Sigmoid colon (tissue), 7 donors: Measurements from ENCODE around the gene ANTXRL. TPM values are rescaled to one million over a fixed set of nuclear protein-coding genes. Genes with fewer than 3 reads are reported as not detected.
"Not testable (repeated sequence)": the region's sequence is repeated elsewhere in the genome, so short reads cannot be mapped to it uniquely, and the experiment has no call there.

Experiments used
- DNase-seq: peaks from one replicate; pipeline ENCODE4 v3.0.0-alpha.2; 2019
- H3K27ac ChIP-seq, 4 donors: fragments of 200-600 bp; sonication (generic); one replicate each; pipeline ENCODE4 v1.5.1; 2016 to 2019; ENCODE audit warnings: mild to moderate bottlenecking in 1 of 4
- H3K27me3 ChIP-seq, 3 donors: fragments of 200-600 bp; sonication (generic); one replicate each; pipeline ENCODE4 v1.5.1; 2019; ENCODE audit warnings: mild to moderate bottlenecking in 1 of 3
- H3K36me3 ChIP-seq, 4 donors: fragments of 200-600 bp; sonication (generic); one replicate each; pipeline ENCODE4 v1.5.1; 2016 to 2019
- H3K4me1 ChIP-seq, 4 donors: fragments of 200-600 bp; sonication (generic); one replicate each; pipeline ENCODE4 v1.5.1; 2017 to 2019
- H3K4me3 ChIP-seq, 4 donors: fragments of 200-600 bp; sonication (generic); one replicate each; pipeline ENCODE4 v1.5.1; 2017 to 2019; ENCODE audit warnings: mild to moderate bottlenecking in 2 of 4, moderate library complexity in 1 of 4
- H3K9me3 ChIP-seq, 4 donors: fragments of 200-600 bp in 3 of 4; sonication (generic) in 3 of 4; one replicate each; pipeline versions ENCODE4 v1.5.1 to v1.6.1; 2013 to 2019
- CTCF ChIP-seq, 4 experiments: fragments of 450-650 bp in 3 of 4; fragments of 200-600 bp in 1 of 4; IDR thresholded peaks; one replicate each; pipeline ENCODE4 v1.5.1; 2016 to 2019; ENCODE audit warnings: antibody characterized with exemption in 4 of 4, mild to moderate bottlenecking in 3 of 4, moderate library complexity in 2 of 4
- EP300 ChIP-seq, 4 donors: sonication (generic); formaldehyde crosslinking; IDR thresholded peaks; one replicate each; pipeline ENCODE4 v1.6.1; 2017; ENCODE audit warnings: antibody characterized with exemption in 4 of 4
- POLR2A ChIP-seq, 2 donors: fragments of 450-650 bp; IDR thresholded peaks; one replicate each; pipeline ENCODE4 v1.6.1; 2016; ENCODE audit warnings: antibody characterized with exemption in 2 of 2, mild to moderate bottlenecking in 2 of 2, moderate library complexity in 2 of 2
- POLR2AphosphoS5 ChIP-seq, 4 donors: sonication (generic); formaldehyde crosslinking; IDR thresholded peaks; one replicate each; pipeline ENCODE4 v1.6.1; 2017; ENCODE audit warnings: antibody characterized with exemption in 4 of 4
- WGBS, 2 donors: extraction: QIAGEN DNeasy Blood & Tissue Kit; methylation state at CpG; one replicate each; pipeline ENCODE4 v1.1.7; 2013; 5-methylcytosine and 5-hydroxymethylcytosine counted together
- intact Hi-C: fragments of 100-400 bp; cut with DNase I; formaldehyde crosslinking; loops from one replicate; pipeline ENCODE4 v1.15.1; 2023
- polyA plus RNA-seq, 3 donors: library from polyadenylated mRNA; stranded (reverse); fragments of 200-250 nt; gene quantifications; one replicate each; pipeline ENCODE4 v1.2.3, GENCODE V29; 2013
- total RNA-seq, 4 donors: library from RNA; depleted of rRNA; stranded (reverse); fragments of >200 nt; gene quantifications; one replicate each; pipeline ENCODE4 v1.1.0, GENCODE V29; 2016
- donor health status: healthy with polysubstance abuse.
- donor health status: Bipolar disorder and iron deficiency.
- donor health status: healthy.

The ANTXRL gene
- total and polyA plus RNA-seq, 7 donors = not detected

GRCh38 chr10:46311501-46311951 is 24.7 kb downstream of the ANTXRL start:
- Histone ChIP-seq H3K27me3 (no peaks in the 10 kb centered on the region), H3K9me3 (no peaks in the 10 kb centered on the region), H3K4me1 (no peaks in the 10 kb centered on the region), H3K36me3 (no peaks in the 10 kb centered on the region), H3K4me3 (no peak overlapping the region), H3K27ac (no peak overlapping the region)
- intact Hi-C loops = no loop called here
- peak; percentile 48 for DNase-seq
- TF ChIP-seq EP300 (IDR thresholded peaks at IDR 0.05) (no peak), CTCF (IDR thresholded peaks at IDR 0.05) (no peak), POLR2AphosphoS5 (IDR thresholded peaks at IDR 0.05) (no peak), POLR2A (IDR thresholded peaks at IDR 0.05) (no peak)
- 57 to 77% methylated on average over 7 of the region's 7 CpGs for WGBS, 2 donors

- H3K9me3 ChIP-seq, H3K36me3 ChIP-seq, intact Hi-C loops, H3K4me1 ChIP-seq, H3K27me3 ChIP-seq, H3K27ac ChIP-seq, H3K4me3 ChIP-seq: not testable (repeated sequence)
- DNase-seq = peak; percentile 34
- WGBS, 2 donors = 85 to 89% methylated on average over 9 of the region's 9 CpGs
Observed at GRCh38 chr10:46311961-46312431, 25.2 kb downstream of the ANTXRL start.

GRCh38 chr10:46312953-46313352 is 26.2 kb downstream of the ANTXRL start:
- Histone ChIP-seq H3K4me3 (no peak overlapping the region), H3K27ac (no peak overlapping the region), H3K9me3 (no peaks in the 10 kb centered on the region), H3K27me3 (no peaks in the 10 kb centered on the region), H3K4me1 (no peaks in the 10 kb centered on the region), H3K36me3 (no peaks in the 10 kb centered on the region)
- WGBS, 2 donors = 83 to 85% methylated on average over 3 of the region's 3 CpGs
- TF ChIP-seq POLR2A (IDR thresholded peaks at IDR 0.05) = no peak
- intact Hi-C loops = no loop called here
- DNase-seq = peak; percentile 41

- DNase-seq = peak; percentile 48
- Histone ChIP-seq H3K4me1 (no peaks in the 10 kb centered on the region), H3K27ac (no peak overlapping the region), H3K4me3 (no peak overlapping the region), H3K9me3 (no peaks in the 10 kb centered on the region), H3K36me3 (no peaks in the 10 kb centered on the region), H3K27me3 (no peaks in the 10 kb centered on the region)
- TF ChIP-seq POLR2A (IDR thresholded peaks at IDR 0.05) (no peak), POLR2AphosphoS5 (IDR thresholded peaks at IDR 0.05) (no peak), CTCF (IDR thresholded peaks at IDR 0.05) (no peak), EP300 (IDR thresholded peaks at IDR 0.05) (no peak)
- intact Hi-C loops = no loop called here
- WGBS, 2 donors = 87 to 90% methylated on average over 8 of the region's 8 CpGs
Observed at GRCh38 chr10:46314071-46314470, 27.3 kb downstream of the ANTXRL start.

GRCh38 chr10:46315071-46315860 is 28.5 kb downstream of the ANTXRL start:
- H3K27ac ChIP-seq, H3K27me3 ChIP-seq, H3K9me3 ChIP-seq, H3K36me3 ChIP-seq, intact Hi-C loops, H3K4me1 ChIP-seq, H3K4me3 ChIP-seq: not testable (repeated sequence)
- 62 to 77% methylated on average over 10 of the region's 10 CpGs for WGBS, 2 donors
- DNase-seq = peak; percentile 38

GRCh38 chr10:46317370-46317769 is 30.6 kb downstream of the ANTXRL start:
- intact Hi-C loops = no loop called here
- 67 to 83% methylated on average over 5 of the region's 5 CpGs for WGBS, 2 donors
- Histone ChIP-seq H3K4me1 (no peaks in the 10 kb centered on the region), H3K4me3 (no peak overlapping the region), H3K27ac (no peak overlapping the region), H3K27me3 (no peaks in the 10 kb centered on the region), H3K9me3 (no peaks in the 10 kb centered on the region), H3K36me3 (no peaks in the 10 kb centered on the region)
- peak; percentile 34 for DNase-seq
- TF ChIP-seq POLR2A (IDR thresholded peaks at IDR 0.05) = no peak
- no peak for TF ChIP-seq EP300 (IDR thresholded peaks at IDR 0.05)
- no peak for TF ChIP-seq POLR2AphosphoS5 (IDR thresholded peaks at IDR 0.05)
- no peak for TF ChIP-seq CTCF (IDR thresholded peaks at IDR 0.05)
